Measurements from ENCODE around the gene COPZ2.

The COPZ2 gene

DNA sequence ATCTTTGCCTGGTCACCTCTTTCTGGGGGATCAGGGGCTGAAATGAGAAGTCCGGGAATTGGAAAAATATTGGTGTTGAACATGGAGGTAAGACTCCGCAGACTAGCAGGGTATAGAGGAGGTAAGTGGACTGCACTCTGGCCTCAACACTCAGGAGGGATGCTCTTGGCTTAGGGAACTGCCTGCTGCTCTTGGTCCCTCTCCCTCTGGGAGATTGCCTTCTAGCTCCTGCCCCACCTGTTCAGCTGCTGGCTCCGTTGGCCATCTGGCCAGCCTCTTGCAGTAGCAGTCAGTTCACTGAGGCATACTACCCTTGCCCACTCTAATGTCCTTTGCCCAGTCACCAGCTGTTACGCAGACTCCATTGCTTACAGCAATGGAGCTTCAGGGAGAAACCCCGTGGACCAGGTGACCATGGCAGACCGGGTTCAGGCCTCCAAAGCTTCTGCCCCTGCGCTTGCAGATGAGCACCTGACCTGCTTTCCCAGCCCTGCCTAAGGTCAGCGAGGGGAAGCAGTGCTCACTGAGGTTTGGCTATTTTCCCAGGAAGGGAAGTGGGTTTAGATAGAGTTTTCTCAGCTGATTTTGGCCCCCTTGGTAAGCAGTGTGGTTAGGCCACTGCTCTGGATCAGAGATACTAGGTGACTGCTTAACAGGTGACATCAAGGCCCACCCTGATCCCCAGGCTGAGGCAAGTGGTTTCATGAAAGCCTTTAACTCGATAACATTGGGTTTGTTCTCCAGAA lies 54.8 kb downstream of the COPZ2 start:
- no peak for DNase-seq

DNA sequence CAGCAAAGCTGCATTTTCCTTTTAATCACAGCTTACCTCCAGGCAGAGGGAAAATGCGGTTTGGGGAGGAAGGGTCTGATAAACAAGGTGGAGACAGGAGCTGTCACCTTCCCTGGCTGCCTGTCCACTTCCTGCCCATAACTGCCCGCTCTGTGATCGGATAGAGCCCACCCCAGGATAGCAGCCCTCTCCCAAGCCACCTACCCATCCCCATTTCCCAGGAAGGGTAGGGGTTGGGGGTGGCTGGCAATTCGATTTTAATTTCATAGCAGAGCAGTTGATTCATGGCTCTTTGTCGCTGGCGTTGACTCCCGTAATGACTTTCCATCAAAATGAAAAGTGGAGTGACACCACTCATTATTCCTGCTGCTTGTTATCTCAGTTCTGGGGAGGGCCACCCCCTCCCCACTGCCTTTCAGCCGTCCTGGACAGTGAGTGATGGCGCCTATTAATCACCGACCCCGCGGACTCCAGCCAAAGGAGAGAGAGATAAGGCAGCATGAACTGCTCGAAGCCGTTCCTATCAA lies 55.4 kb downstream of the COPZ2 start:
- no peak for DNase-seq

DNA sequence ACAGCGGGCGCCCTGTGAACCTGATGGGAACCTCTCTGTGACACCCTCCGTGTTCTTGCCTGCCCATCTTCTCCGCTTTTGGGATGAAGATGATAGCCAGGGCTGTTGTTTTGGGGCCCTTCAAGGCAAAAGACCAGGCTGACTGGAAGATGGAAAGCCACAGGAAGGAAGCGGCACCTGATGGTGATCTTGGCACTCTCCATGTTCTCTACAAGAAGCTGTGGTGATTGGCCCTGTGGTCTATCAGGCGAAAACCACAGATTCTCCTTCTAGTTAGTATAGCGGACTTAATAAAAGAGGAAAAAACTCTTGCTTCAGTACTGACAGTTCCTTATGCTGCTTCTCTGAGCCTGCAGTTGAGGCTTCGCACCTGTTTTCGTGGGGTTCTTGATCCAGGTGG lies 56.1 kb downstream of the COPZ2 start:
- DNase-seq, result peak in 1 of 2 donors; percentile 26

DNA sequence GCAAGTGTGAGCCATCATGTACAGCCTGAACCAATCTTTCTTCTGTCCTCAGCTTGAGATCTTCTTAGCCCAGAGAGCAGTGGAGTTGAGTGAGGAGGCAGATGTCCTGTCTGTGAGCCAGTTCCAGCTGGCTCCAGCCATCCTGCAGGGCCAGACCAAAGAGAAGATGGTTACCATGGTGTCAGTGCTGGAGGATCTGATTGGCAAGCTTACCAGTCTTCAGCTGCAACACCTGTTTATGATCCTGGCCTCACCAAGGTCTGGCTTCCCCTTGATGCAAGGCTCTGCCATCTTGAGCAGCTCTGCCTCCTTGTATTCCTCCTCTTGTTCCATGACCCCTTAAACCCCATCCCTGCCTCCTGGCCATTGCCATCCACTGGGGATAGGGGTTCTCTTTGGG lies 57.1 kb downstream of the COPZ2 start:
- no peak for DNase-seq

- DNase-seq, result peak; percentile 45 to 63
Measured at GRCh38 chr17:47978324-47978723, 59.3 kb downstream of the COPZ2 start.
